Activated CD4-positive, alpha-beta T cell treated with anti-CD3 and anti-CD28 coated beads, Interleukin-2, Interleukin-4, amounts not matched to agents 100 ng/mL and 50 ng/mL, durations not matched to agents 16 hours and 8 hours (primary cell): ENCODE measurements around the gene RAD51B.
A peak's percentile ranks its signal among the peaks of the same experiment; 100 is the strongest.

Experiments used
- DNase-seq: peaks from one replicate; pipeline ENCODE4 v3.0.0-alpha.2; 2020; ENCODE audit warnings: low spot score

Gene RAD51B

GRCh38 chr14:68619790-68620574 is 800.4 kb downstream of the RAD51B start:
- DNase-seq = no peak

- no peak for DNase-seq
These were observed 802.1 kb downstream of the RAD51B start for GRCh38 chr14:68621400-68622365.

GRCh38 chr14:68622856-68623255 is 803.3 kb downstream of the RAD51B start:
- no peak for DNase-seq

GRCh38 chr14:68623307-68623706 is 803.7 kb downstream of the RAD51B start:
- DNase-seq = no peak

GRCh38 chr14:68623826-68624225 is 804.2 kb downstream of the RAD51B start:
- no peak for DNase-seq

- DNase-seq = no peak
These were observed 805.1 kb downstream of the RAD51B start for GRCh38 chr14:68624541-68625220.

GRCh38 chr14:68625366-68626090 is 805.9 kb downstream of the RAD51B start:
- DNase-seq = no peak

DNA sequence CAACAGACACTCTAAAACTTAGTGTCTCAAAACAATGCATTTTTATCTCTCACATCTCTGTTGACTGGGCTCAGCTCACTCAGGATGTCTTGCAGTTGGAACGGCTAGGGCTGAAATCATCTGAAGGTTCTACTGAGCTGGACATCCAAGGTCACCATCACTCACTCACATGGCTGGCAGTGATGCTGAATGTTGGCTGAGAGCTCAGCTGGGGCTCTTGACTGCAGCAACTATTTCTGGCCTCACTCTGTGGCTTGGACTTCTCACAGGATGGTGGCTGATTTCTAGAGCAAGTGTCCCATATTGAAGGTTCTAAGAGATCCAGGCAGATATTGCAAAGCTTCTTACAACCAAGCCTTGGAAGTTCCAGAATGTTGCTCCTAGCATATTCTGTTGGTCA is 806.8 kb downstream of the RAD51B start:
- DNase-seq = no peak

DNA sequence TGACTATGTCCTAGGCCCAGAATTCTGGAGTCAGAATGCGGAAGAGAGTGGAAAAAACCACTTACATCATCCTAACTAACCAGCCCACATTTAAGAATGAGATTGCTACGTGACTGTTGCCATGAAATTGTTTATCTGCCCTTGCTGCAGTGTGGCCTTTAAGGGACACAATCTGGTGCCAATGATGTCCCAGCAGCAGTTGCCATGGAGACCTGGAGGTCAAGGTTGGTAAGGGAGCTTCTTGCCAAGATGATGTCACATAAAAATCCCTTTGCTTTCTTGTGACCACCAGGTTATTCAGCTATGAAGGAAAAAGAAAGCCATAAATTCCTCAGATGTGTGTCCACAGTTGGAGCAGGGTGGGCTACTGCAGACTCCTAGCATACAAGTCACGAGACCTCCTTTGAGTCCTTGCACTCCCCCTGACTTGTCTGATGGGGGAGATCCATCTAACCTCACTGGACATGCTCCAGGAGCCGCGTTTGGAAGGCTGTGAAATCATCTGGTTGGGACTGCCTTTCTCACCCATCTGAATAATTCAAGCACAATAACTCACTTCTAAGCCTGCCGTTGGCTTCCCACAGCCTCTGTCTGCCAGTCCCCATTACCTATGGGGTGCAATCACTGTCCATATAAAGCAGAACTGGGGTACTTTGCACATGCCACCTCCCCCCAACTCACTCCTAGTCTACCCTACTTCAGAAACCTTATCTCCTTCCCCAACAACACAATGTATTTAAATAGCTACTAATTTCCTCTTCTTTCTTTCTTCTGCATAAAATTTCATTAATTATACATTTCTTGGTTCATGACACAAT is 807.7 kb downstream of the RAD51B start:
- no peak for DNase-seq

DNA sequence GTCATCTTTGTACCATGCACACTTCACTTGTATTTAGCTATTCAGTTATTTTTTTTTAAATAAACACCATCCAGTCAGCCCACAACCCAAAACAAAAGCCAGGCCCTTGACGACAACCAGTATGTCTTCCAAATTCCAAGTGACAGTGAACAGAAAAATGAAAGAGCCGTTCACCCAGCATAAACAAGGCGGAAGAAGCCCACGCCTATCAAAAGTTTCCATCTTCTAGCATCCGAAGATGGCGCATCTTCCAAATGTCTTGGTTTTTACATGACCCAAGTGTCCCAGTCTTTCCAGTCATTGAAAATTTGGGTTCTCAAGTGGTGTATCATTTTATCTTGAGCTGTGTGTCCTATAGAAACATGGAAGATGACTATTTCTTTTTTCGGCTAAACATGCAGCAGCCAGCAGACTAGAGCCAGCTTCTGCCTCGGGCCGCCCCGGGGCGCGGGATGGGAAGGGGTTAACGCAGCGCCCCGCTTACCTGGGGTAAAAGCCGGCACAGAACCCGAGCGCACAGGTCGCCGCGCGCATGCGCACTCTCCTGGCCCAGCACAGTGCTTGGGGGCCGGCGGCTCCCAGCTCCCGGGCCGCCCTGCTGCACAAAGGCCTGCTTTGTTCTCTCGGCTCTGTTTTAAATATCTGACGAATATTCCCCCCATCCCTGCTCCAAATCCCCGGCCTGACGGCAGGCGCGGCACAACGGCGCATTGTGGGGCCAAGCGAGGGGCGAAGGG is 808.5 kb downstream of the RAD51B start:
- peak; percentile 10 for DNase-seq

DNA sequence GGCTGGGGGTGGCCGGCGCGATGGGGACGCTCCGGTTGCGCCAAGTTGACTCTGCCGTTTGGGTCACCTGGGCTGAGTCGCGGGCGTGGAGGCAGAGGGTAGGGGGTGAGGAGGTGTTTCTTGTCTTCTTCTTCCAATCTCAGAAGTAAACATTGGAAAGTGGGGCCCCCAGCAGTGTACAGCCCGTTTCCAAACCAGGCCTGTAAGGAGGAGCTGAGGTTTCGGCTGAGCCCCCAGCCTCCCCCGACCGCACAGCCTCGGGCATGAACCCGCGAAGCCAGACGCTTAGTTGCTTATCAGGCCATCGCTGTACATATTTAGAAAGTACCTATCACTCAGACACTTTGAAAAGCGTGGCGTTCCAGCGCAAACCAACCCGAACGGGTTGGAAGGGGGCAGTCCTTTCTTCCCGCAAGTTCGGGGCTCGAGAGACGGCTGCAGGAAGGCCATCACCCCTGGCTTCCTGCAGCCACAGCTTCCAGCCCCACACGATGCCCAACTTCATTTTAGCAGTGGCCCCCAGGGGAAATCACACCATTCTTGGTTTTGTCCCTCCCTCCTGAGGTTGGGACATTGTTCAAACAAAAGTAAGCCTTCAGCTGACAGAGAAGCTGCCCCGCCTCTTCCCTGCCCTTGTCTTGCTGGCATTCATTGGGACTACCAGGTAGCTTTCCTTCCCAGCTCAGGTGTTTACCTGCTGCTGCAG is 809.2 kb downstream of the RAD51B start:
- peak; percentile 15 for DNase-seq

DNA sequence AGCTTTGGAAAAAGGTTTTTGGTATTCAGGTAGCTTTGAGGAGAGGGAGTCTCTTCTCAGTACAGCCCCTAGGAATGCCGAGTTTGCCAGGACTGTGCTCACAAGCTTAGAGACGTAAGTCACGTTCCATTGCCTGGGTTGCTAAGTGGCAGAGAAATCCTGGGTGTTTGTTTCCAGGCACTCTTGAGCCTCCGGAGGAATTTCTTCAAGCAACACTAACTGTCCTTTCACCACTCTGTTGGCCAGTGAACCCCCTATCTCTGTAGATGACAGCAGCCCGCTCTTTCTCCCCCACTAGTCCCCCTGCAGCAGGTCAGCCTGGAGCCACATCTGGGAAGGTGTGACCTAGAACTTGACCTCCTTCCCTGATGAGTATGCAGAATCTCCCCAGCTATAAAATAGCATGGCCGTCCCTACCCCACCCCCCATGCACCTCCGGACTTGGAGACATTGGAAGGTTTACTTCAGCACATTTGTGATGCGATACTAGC is 810.5 kb downstream of the RAD51B start:
- no peak for DNase-seq

GRCh38 chr14:68630611-68631393 is 811.2 kb downstream of the RAD51B start:
- no peak for DNase-seq

- DNase-seq = no peak
These were observed 811.9 kb downstream of the RAD51B start for GRCh38 chr14:68631394-68632053.

DNA sequence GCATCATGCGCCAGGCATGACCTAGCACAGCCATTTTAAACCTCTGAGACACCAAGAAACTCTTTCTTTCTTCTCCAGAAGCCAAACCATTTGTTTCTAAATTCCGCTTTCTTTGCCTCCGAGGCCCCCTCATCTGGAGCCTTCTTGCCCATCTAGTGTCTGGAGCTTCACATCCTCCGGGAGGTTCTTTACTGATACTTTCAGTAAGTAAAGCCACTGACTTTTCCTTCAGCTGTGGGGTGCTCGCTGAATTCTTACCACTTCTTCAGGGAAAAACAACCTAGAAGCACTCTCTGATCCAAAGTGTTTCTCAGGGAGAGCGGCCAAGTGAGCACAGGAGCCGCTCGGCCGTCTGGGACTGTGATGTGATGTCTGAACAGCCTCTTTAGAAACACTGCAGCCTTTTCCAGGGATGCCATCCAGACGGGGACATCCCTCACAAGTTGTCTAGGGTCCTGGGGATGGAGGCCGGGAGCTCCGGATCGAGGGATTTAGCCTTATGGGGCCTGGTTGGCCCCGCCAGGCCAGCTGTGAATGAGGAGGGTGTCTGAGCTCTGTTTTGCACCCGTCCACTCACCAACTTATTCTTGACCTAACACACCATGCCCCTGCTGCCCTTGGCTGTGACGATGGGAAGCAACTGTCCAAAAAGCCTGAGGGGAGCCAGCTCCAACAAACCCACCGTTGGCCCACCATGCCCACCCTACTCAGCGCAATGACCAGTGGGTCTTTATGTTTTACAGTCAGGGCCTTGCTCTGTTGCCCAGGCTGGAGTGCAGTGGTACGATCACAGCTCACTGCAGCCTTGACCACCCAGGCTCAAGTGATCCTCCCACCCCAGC is 812.7 kb downstream of the RAD51B start:
- no peak for DNase-seq

DNA sequence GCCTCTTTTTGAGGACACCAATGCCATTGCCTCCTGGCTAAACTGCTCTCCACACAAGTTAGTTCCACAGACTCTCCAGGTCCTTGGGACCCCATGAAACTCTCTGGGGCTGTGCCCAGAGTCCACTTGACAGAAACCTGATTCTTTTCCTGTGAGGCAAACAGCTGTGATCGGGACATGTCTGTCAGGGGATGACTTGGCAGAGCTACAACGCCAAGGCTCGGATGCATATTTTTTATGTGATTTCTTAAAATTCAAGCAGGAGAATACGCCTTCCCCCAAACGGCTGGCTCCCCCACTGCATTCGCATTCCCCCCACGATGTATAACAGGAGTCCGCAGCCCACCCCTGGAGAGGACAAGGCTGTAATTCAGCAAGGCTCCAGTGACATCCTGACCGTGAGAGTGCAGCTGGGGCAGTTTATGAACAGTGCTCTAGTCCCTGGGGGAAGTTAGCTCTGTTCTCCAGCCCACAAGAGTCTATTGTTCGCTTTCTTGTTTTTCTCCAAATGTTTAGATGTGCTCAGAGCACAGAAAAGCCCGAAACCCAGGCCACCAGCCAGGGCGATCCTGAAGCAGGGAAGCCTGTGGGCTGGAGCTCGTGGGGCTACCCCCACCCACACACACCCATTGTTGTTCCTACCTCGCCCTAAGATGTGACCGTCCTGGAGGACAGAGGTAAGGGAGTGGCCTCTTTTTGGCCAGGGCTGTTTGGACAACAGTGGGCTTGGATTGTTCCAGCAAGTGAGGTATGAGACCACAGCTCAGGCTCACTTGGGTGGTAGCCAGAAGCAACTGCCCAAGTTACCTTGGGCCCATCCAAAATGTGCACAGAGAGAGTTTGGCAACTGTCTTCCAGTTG is 813.8 kb downstream of the RAD51B start:
- DNase-seq = no peak
